Measurements from ENCODE around the gene GPR37.

GPR37 gene

GRCh38 chr7:124784879-124785818, 19.6 kb upstream of the GPR37 start:
- H3K4me3 ChIP-seq (ENCODE audit: low read length) = no peak overlapping the region
- no peak overlapping the region for H2AFZ ChIP-seq (ENCODE audit: low read length)
- no peaks in the 10 kb centered on the region for H3K36me3 ChIP-seq (replicated peaks; ENCODE audit: insufficient read depth, low read length)
- no peak overlapping the region for H3K27ac ChIP-seq (ENCODE audit: low read length)
- H3K9me2 ChIP-seq (replicated peaks; ENCODE audit: insufficient read depth, low read length) = no peaks in the 10 kb centered on the region
- H3K9ac ChIP-seq (ENCODE audit: low read length) = no peak overlapping the region
- H3K4me2 ChIP-seq (ENCODE audit: low read depth, low read length) = no peak overlapping the region
- no peak for TF ChIP-seq EZH2phosphoT487 (IDR thresholded peaks at IDR 0.05; ENCODE audit: low read length)
- TF ChIP-seq CTCF (IDR thresholded peaks at IDR 0.05; ENCODE audit: low read length) = peak; percentile 93
- no peaks in the 10 kb centered on the region for H3F3A ChIP-seq (ENCODE audit: insufficient read depth, low read length)
- no peaks in the 10 kb centered on the region for H3K9me3 ChIP-seq (replicated peaks; ENCODE audit: insufficient read depth, low read length)
- DNase-seq = peak; percentile 75
- H3K79me2 ChIP-seq (ENCODE audit: low read length) = no peaks in the 10 kb centered on the region
- H3K4me1 ChIP-seq (ENCODE audit: low read length) = no peaks in the 10 kb centered on the region
- H3K27me3 ChIP-seq (replicated peaks; ENCODE audit: insufficient read depth, low read length) = no peaks in the 10 kb centered on the region
- no peaks in the 10 kb centered on the region for H4K20me1 ChIP-seq (ENCODE audit: insufficient read depth, low read length)

GRCh38 chr7:124783271-124783670, 17.7 kb upstream of the GPR37 start:
- Histone ChIP-seq H3K9me3 (replicated peaks; ENCODE audit: insufficient read depth, low read length) (no peaks in the 10 kb centered on the region), H3K4me2 (ENCODE audit: low read depth, low read length) (no peak overlapping the region), H4K20me1 (ENCODE audit: insufficient read depth, low read length) (no peaks in the 10 kb centered on the region), H3K79me2 (ENCODE audit: low read length) (no peaks in the 10 kb centered on the region), H2AFZ (ENCODE audit: low read length) (no peak overlapping the region), H3K36me3 (replicated peaks; ENCODE audit: insufficient read depth, low read length) (no peaks in the 10 kb centered on the region), H3K4me1 (ENCODE audit: low read length) (0 out of 2 replicates have a peak, but pooled peaks cover 3% of the 10 kb centered on the region), H3F3A (ENCODE audit: insufficient read depth, low read length) (no peaks in the 10 kb centered on the region), H3K4me3 (ENCODE audit: low read length) (no peak overlapping the region), H3K27ac (ENCODE audit: low read length) (no peak overlapping the region), H3K9me2 (replicated peaks; ENCODE audit: insufficient read depth, low read length) (no peaks in the 10 kb centered on the region), H3K27me3 (replicated peaks; ENCODE audit: insufficient read depth, low read length) (no peaks in the 10 kb centered on the region), H3K9ac (ENCODE audit: low read length) (no peak overlapping the region)
- DNase-seq = no peak
- no peak for TF ChIP-seq EZH2phosphoT487 (IDR thresholded peaks at IDR 0.05; ENCODE audit: low read length)
- no peak for TF ChIP-seq CTCF (IDR thresholded peaks at IDR 0.05; ENCODE audit: low read length)
- no peak for TF ChIP-seq EZH2 (optimal IDR thresholded peaks at IDR 0.05; ENCODE audit: low read depth, low read length)

- Histone ChIP-seq H3K4me2 (ENCODE audit: low read depth, low read length) (no peak overlapping the region), H3K4me3 (ENCODE audit: low read length) (no peak overlapping the region), H3K79me2 (ENCODE audit: low read length) (no peaks in the 10 kb centered on the region), H3F3A (ENCODE audit: insufficient read depth, low read length) (no peaks in the 10 kb centered on the region), H3K4me1 (ENCODE audit: low read length) (0 out of 2 replicates have a peak, but pooled peaks cover 3% of the 10 kb centered on the region), H3K36me3 (replicated peaks; ENCODE audit: insufficient read depth, low read length) (no peaks in the 10 kb centered on the region), H3K9ac (ENCODE audit: low read length) (no peak overlapping the region), H3K27ac (ENCODE audit: low read length) (no peak overlapping the region), H2AFZ (ENCODE audit: low read length) (no peak overlapping the region), H4K20me1 (ENCODE audit: insufficient read depth, low read length) (no peaks in the 10 kb centered on the region), H3K27me3 (replicated peaks; ENCODE audit: insufficient read depth, low read length) (no peaks in the 10 kb centered on the region), H3K9me3 (replicated peaks; ENCODE audit: insufficient read depth, low read length) (no peaks in the 10 kb centered on the region), H3K9me2 (replicated peaks; ENCODE audit: insufficient read depth, low read length) (no peaks in the 10 kb centered on the region)
- DNase-seq = no peak
- TF ChIP-seq EZH2phosphoT487 (IDR thresholded peaks at IDR 0.05; ENCODE audit: low read length) (no peak), EZH2 (optimal IDR thresholded peaks at IDR 0.05; ENCODE audit: low read depth, low read length) (no peak), CTCF (IDR thresholded peaks at IDR 0.05; ENCODE audit: low read length) (no peak)
These were observed 16.5 kb upstream of the GPR37 start for GRCh38 chr7:124781907-124782734.
